ENCODE measurements around the gene DCDC2C.

GRCh38 chr2:3665886-3666612 lies 37.3 kb upstream of the DCDC2C start:
- TF ChIP-seq POLR2AphosphoS5 (IDR thresholded peaks at IDR 0.05; ENCODE audit: low read depth, low read length) = no peak
- no peak for TF ChIP-seq TAF1 (IDR thresholded peaks at IDR 0.05; ENCODE audit: borderline replicate concordance, low read depth, low read length)
- TF ChIP-seq POLR2A (IDR thresholded peaks at IDR 0.05; ENCODE audit: low read depth, low read length) = no peak

Measured in GM12892 (cell line).